ENCODE data around the gene MATN4.

Gene MATN4

GRCh38 chr20:45315672-45316071 lies 7.6 kb upstream of the MATN4 start:
- no peak for DNase-seq (ENCODE audit: low read depth)

GRCh38 chr20:45313943-45314342 lies 5.8 kb upstream of the MATN4 start:
- DNase-seq (ENCODE audit: low read depth): no peak

GRCh38 chr20:45313065-45313695 lies 5.1 kb upstream of the MATN4 start:
- DNase-seq (ENCODE audit: low read depth): no peak

- DNase-seq (ENCODE audit: low read depth): no peak
Measured at GRCh38 chr20:45312241-45312640, 4.1 kb upstream of the MATN4 start.

GRCh38 chr20:45311589-45312211 lies 3.6 kb upstream of the MATN4 start:
- peak; percentile 34 for DNase-seq (ENCODE audit: low read depth)

GRCh38 chr20:45309075-45309474 lies 976 bp upstream of the MATN4 start:
- no peak for DNase-seq (ENCODE audit: low read depth)

GRCh38 chr20:45307076-45307640 lies 941 bp downstream of the MATN4 start:
- DNase-seq (ENCODE audit: low read depth): no peak

GRCh38 chr20:45306431-45306982 lies 1.6 kb downstream of the MATN4 start, which contains the start of gene RBPJL:
Gene RBPJL (plus strand): TSS chr20:45306840. CDS start chr20:45306923, 83 bp downstream.
- DNase-seq (ENCODE audit: low read depth): peak; percentile 6

- no peak for DNase-seq (ENCODE audit: low read depth)
Measured at GRCh38 chr20:45305262-45305661, 2.8 kb downstream of the MATN4 start.

GRCh38 chr20:45304464-45304999 lies 3.6 kb downstream of the MATN4 start:
- no peak for DNase-seq (ENCODE audit: low read depth)

GRCh38 chr20:45303586-45304463 lies 4.3 kb downstream of the MATN4 start:
- no peak for DNase-seq (ENCODE audit: low read depth)

- no peak for DNase-seq (ENCODE audit: low read depth)
Measured at GRCh38 chr20:45301824-45302271, 6.3 kb downstream of the MATN4 start.

GRCh38 chr20:45300961-45301360 lies 7.1 kb downstream of the MATN4 start:
- DNase-seq (ENCODE audit: low read depth): no peak

- no peak for DNase-seq (ENCODE audit: low read depth)
Measured at GRCh38 chr20:45299786-45300185, 8.3 kb downstream of the MATN4 start.

- DNase-seq (ENCODE audit: low read depth): no peak
Measured at GRCh38 chr20:45297786-45298497, 10.2 kb downstream of the MATN4 start.

- no peak for DNase-seq (ENCODE audit: low read depth)
Measured at GRCh38 chr20:45294659-45295058, 13.4 kb downstream of the MATN4 start.

GRCh38 chr20:45294003-45294368 lies 14.1 kb downstream of the MATN4 start:
- DNase-seq (ENCODE audit: low read depth): no peak

GRCh38 chr20:45293041-45294002 lies 14.8 kb downstream of the MATN4 start:
- DNase-seq (ENCODE audit: low read depth): peak; percentile 70

GRCh38 chr20:45292343-45292742 lies 15.8 kb downstream of the MATN4 start:
- no peak for DNase-seq (ENCODE audit: low read depth)

GRCh38 chr20:45291526-45291925 lies 16.6 kb downstream of the MATN4 start:
- no peak for DNase-seq (ENCODE audit: low read depth)
